GM10847 (cell line): ENCODE results near the gene MLANA.

Experiments
- POLR2A ChIP-seq: IDR thresholded peaks from 2 replicates; pipeline ENCODE4 v1.6.1; 2011; ENCODE audit not compliant: insufficient read length; ENCODE audit errors: extremely low read depth

MLANA gene

DNA sequence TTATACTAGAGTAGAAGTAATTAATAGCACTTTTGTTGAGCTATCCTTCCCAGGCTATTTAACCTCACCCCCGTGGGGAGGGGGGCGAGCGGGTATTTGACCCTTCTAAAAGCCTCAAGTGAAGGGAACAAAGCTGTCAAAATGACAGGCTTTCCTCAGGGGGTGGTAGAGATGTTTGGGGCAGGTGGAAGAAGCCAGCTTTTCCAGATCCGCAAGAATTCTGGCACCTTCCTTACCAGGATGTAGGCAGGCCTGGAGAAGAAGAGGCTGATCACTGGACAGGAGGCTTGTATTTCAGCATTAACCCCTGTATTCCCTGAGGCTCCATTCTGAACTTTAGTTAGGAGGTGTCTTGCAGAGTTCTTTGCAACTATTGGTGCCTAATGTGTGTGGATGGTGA lies 26.2 kb upstream of the MLANA start:
- no peak for TF ChIP-seq POLR2A

DNA sequence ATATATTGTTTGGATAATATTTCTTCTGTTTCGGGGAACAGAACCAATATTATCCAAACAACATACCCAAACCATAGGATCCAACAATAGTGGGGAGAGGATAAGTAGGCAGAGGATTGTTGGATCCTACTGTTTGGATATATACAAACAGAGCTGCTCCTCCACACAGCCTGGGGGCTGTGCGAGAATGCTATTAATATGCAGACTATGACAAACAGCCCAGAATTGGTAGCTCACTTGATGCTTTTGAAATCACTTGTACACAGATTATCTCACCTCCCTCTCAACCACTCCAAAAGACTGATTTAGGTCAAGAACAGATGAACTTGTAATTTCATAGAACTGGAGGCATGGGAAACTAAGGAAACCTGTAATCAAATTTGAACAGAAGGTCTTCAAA lies 24.4 kb upstream of the MLANA start:
- TF ChIP-seq POLR2A: no peak

DNA sequence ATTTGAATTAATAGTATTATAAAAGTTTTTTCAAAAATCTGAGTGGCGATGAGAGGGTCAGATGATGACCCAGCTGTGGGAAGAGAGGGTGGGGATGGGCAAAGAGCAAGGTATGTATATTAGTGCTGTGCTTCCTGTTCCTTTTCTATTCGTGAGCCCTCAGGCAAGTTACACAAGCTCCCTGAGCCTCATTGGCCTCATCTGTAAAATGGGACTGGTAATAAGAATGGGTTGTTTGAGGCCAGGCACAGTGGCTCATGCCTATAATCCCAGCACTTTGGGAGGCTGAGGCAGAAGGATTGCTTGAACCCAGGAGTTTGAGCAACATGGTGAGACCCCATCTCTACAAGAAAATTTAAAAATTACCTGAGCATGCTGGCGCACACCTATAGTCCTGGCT lies 24.0 kb upstream of the MLANA start:
- TF ChIP-seq POLR2A: no peak

DNA sequence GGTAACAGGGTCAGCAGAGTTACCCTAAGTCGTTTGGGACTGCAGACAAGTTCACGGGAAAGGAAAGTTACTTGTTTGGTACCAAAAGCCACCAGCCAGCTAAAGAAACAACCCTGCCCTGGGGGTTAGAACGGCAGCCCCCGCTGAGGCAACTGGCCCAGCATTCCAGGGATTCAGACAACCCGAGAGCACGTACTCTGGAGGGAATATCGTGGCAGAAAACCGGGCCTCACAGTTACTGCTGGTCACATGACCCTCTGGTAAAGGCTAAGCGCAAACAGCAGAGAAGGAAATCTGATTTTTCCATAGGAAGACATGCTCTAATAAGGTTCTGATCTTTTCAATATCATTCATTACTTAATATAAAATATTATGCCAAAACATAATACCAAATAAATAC lies 22.5 kb upstream of the MLANA start:
- TF ChIP-seq POLR2A: no peak

DNA sequence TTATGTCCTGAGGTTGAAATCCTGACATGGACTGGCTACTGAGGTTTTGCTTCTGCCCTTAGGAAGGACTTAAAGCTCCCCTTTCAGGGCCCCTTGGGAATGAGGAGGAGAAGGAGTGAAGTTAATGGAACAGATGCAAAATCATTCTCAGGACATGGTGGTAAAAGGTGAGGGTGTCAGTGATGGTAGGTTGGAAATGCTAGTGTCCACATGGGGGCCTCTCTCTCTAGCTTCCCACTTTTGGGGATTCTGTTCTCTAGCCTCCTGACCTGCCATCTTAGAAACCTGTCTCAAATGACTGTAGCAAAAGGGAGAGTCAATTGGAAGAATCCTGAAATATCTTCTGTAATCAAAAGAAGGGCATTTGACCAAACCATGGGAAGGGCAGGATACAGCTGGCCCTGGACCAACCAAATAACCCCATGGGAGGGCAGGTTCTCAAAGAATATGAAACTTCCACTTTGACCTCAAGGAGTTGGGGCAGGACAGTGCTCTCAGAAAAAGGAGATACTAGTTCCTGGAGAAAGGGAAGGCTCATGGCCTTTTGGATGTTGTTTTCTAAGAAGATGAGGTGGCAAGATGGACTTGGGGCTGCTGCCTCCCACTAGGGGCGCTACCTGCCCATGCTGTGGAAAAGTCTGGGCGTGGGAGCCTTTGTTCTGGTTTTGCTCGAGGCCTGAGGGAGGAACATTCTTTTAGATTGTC lies 21.2 kb upstream of the MLANA start:
- TF ChIP-seq POLR2A: no peak

DNA sequence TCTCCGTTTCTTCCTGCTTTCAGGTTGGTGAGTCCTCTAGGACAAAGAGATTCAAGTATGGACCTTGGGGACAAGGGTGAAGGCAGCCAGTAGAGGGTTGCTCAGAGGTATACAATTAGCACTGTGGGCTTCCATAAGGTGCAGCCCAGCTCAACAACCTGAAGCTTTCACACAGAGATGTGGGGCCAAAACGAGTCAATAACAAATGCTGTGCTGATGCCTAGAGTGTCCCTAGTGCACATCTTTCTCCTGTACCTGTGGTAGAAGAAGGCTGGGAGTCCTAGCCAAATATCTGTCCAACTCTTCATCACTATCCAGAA lies 20.7 kb upstream of the MLANA start:
- TF ChIP-seq POLR2A: no peak

DNA sequence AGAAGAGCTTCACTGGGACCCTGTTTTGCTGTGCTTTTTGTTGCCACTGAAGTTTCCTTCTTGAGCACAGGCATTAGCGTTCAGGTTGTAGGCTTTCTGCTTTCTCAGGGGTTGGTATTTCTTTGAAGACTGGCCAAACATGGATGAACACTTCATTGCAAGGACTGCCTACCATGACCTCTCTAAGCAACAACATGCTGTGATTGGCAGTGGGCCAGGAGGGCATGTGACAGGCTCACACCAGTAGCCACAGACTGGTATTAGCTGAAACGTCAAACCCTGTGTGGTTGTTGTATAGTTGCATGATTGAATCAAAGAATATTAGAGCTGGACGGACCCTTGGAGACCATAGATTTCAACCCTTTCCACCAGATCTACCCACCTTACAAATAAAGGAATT lies 20.0 kb upstream of the MLANA start:
- TF ChIP-seq POLR2A: no peak

DNA sequence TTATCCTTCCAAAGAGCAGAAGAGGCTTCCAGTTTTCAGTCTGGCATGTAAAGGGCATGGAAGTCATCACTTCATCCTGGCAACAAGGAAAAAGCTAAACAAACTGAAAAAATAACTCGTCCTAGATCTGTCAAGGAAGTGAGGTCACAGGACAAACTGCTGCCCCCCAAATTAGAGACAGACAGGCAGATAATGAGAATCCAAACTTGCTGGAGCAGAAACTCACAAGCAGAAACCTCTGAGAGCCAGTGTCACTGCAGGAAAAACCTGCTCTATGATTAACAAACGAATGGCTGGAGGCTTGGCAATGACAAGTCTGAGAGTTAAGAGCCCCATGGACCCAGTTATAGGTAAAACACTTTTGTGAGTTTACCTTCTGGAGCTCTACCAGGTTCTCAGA lies 18.9 kb upstream of the MLANA start:
- no peak for TF ChIP-seq POLR2A

DNA sequence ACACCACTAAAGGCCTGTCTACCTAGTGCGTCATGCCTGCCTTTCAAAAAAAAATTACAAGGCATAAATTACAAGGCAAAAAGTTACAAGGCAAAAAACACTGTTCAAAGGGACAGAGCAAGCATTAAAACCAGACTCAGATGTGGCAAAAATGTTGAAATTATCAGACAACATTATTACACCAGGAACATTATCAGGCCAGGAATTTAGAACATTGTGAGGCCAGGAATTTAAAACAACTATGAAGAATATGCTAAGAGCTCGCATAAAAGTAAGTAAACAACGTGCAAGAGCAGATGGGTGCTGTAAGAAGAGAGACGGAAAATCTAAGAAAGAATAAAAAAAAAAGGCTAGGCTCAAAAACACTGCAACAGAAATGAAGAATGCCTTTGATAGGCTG lies 18.2 kb upstream of the MLANA start:
- TF ChIP-seq POLR2A: no peak

DNA sequence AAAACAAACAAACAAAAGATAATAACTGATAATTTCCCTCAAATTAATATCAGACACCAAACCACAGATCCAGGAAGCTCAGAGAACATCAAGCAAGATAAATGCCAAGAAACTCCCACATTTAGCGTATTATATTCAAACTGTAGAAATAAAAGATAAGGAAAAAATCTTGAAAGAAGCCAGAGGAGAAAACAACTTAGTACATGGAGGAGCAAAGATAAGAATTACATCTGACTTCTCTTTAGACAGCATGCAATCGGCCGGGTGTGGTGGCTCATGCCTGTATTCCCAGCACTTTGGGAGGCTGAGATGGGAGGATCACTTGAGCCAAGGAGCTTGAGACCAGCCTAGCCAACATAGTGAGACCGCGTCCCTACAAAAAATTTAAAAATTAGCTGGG lies 17.2 kb upstream of the MLANA start:
- TF ChIP-seq POLR2A: no peak

DNA sequence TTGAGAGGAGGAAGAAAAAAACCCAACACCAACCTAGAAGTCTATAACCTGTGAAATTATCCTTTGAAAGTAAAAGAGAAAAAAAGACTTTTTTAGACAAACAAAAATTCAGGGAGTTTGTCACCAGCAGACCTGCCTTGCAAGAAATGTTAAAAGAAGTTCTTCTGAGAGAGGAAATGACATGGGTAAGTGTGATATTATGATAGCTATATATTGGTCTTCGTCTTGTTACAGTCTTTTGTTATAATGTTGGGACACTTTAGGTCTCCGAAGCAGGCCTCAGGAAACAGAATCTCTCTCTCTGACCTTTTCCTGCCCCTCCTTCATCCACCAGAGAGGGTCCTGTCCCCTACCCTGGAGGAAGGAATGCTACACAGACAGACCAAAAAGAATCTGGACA lies 16.6 kb upstream of the MLANA start:
- no peak for TF ChIP-seq POLR2A

DNA sequence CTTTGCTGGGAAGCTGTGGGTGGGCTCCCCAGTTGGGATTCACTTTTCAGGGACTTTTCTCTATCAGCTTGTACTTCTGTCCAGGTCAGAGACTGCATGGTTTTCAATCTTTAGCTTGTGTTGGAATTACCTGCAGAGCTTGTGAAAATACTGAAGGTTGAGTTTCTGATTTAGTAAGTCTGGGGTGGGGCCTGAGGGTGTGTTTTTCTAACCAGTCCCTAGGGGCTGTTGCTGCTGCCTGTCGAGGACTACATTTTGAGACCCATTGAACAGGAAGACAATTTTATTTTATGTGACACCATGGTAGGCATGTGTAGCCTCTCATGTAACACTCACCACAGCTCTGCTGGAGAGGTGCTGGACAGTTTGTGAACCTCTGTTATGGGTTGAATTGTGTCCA lies 14.7 kb upstream of the MLANA start:
- no peak for TF ChIP-seq POLR2A

DNA sequence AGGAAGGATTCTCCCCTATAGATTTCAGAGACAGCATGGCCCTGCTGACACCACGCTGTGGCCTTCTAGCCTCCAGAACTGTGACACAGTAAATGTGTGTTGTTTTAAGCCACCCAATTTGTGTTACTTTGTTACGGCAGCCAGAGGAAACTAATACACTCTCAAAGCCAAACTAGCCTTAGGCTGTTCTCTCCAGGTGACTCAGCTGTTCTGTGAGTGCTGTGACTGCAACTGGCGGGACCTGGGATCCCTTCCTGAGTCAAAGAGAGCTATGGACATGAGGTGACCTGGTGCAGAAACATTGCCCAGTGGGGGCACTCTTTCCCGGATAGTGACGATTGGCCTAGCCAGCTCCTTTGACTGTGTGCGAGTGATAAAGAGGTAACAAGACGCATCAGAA lies 14.0 kb upstream of the MLANA start:
- TF ChIP-seq POLR2A: no peak

DNA sequence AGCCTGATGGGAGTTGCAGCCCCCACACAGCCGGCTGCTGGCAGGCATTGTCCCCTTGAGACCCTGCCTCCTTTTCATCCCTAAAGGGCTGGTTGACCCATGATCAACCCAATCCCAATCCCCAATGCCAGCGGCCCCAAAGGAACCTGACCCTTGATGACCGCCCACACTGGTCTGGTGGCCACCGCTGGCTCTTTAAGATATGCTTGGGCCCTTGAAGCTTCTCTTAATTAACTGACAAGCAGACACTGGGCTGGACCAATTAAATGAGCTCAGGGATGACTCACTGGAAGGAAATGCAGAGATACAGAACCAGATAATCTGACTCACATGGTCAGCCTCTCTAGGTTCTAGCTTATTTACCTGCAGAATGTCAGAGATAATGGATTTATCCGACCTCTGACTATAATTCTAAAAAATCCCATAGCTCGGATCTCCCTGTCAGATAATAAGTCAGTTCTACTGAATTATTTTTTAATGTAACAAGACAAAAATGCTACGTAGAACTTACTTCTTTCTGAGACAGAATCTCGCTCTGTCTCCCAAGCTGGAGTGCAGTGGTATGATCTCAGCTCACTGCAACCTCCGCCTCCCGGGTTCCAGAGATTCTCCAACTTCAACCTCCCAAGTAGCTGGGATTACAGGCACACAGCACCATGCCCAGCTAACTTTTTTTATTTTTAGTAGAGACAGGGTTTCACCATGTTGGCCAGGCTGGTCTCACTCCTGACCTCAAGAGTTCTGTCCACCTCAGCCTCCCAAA lies 11.1 kb upstream of the MLANA start:
- TF ChIP-seq POLR2A: no peak

DNA sequence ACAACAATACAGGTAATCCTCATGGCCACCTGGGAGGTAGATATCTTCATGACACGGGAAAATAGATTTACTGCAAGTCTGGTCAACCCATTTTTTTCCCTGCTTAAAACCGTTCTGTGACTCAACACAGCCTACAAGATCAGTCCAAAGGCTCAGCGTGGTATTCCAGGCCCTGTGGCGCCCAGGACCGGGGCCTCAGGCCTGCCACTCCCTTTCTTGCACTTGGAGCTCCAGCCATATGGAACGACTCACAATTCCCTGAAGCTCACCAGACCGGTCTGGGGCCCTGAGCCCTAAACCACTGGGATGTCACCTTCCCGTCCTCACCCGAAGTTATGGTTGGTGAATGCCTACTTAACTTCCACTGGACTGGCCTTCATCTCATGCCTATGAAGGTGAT lies 6.5 kb upstream of the MLANA start:
- no peak for TF ChIP-seq POLR2A

DNA sequence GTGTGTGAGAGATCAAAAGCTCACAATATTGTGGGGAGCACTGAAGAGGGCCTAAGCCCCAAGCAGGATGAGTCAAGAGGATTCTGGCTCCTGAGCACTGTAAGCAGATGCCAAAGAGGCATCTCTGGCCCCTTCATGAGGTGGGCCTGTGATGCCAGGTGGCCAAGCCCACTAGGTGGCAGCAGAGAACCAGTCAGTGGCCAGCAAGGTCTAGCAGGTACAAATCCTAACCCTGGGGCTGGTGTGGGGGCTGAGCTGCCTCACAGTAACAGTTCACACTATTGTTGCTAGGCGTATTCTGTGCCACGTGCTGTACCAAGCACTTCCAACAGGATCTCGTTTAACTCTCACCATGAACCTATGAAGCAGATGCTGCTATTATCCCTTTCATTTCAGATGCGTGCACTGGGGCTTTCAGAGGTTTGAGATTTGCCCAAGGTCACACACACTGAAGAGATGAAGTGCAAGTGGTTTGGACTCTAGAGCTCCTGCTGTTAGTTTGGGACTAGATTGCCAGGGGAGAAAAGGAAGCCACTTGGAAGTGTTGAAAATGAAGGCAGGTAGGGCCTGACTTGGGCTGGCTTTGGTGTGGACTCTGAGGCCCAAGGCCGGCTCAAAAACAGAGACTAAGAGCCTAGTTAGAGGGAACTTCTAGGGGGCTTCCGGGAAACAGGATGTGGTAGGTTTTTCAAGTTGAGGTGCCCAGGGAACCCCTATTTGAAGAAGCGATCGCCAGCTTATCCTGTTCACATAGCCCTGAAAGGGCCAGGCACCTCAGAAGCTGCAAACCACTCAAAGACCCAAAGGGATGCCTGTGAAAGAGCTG lies 4.4 kb upstream of the MLANA start:
- no peak for TF ChIP-seq POLR2A
